NB4 (cell line): ENCODE data around the gene FERMT3.
A peak's percentile ranks its signal among the peaks of the same experiment; 100 is the strongest.

ENCODE experiments used
- CTCF ChIP-seq: IDR thresholded peaks from one replicate; pipeline ENCODE4 v1.5.1; 2012; ENCODE audit warnings: low read depth, low read length
- MAX ChIP-seq: IDR thresholded peaks from 2 replicates; pipeline ENCODE4 v1.6.1; 2011; ENCODE audit warnings: low read depth, low read length
- MYC ChIP-seq: IDR thresholded peaks from 2 replicates; pipeline ENCODE4 v1.6.1; 2011; ENCODE audit warnings: low read depth, low read length
- POLR2A ChIP-seq: IDR thresholded peaks from 2 replicates; pipeline ENCODE4 v1.6.1; 2011; ENCODE audit warnings: mild to moderate bottlenecking; ENCODE audit not compliant: insufficient read length; ENCODE audit errors: extremely low read depth

- TF ChIP-seq CTCF (no peak), POLR2A (peak; percentile 89), MAX (peak; percentile 64; the same call in 1 of the 2 replicates), MYC (peak; percentile 64; the same call in 1 of the 2 replicates)
Measured at GRCh38 chr11:64240435-64241240, 34.1 kb downstream of the FERMT3 start, which contains the start of gene FKBP2.
